Bronchial epithelial cell (primary cell): ENCODE measurements around the gene RUNX1. TPM values are rescaled to one million over a fixed set of nuclear protein-coding genes. Genes with fewer than 3 reads are reported as not detected.

Experiments used
- DNase-seq: peaks from one replicate; pipeline ENCODE4 v3.0.0-alpha.2; 2010; ENCODE audit warnings: low read depth
- FAIRE-seq: peaks from 2 replicates; lab custom pipeline; 2011; peaks lifted over from hg19 to GRCh38; lab: Jason Lieb, UNC
- H3K27me3 ChIP-seq: 2 replicates; pipeline ENCODE4 v1.5.1; 2011; ENCODE audit warnings: low read length; ENCODE audit not compliant: control insufficient read depth, insufficient read depth
- H3K36me3 ChIP-seq: 2 replicates; pipeline ENCODE4 v1.5.1; 2011; ENCODE audit warnings: low read length; ENCODE audit not compliant: control insufficient read depth, insufficient read depth
- H3K4me3 ChIP-seq: 2 replicates; pipeline ENCODE4 v1.5.1; 2011; ENCODE audit warnings: mild to moderate bottlenecking, low read depth, low read length, control low read depth
- CTCF ChIP-seq: IDR thresholded peaks from 2 replicates; pipeline ENCODE4 v1.5.1; 2011; ENCODE audit warnings: mild to moderate bottlenecking, moderate library complexity, low read length, control low read depth, inconsistent platforms; ENCODE audit not compliant: insufficient read depth, severe bottlenecking
- total RNA-seq: library from RNA; depleted of rRNA; stranded (reverse); fragments of >200 nt; gene quantifications from 2 replicates; pipeline ENCODE4 v1.2.1, GENCODE V29; 2014

RUNX1 gene
- total RNA-seq, 1 donor from 2014 or later, result 11.8 TPM

- Histone ChIP-seq H3K4me3 (no peak overlapping the region), H3K27me3 (no peaks in the 10 kb centered on the region), H3K36me3 (peaks cover 8% of the 10 kb centered on the region)
- FAIRE-seq (no peak), DNase-seq (no peak)
- TF ChIP-seq CTCF, result no peak
Measured at GRCh38 chr21:34790341-34790740, 258.8 kb downstream of the RUNX1 start.

- Histone ChIP-seq H3K4me3 (no peak overlapping the region), H3K27me3 (no peaks in the 10 kb centered on the region), H3K36me3 (peaks cover 8% of the 10 kb centered on the region)
- no peak for FAIRE-seq
- TF ChIP-seq CTCF, result no peak
- no peak for DNase-seq
Measured at GRCh38 chr21:34788879-34789278, 260.2 kb downstream of the RUNX1 start.

GRCh38 chr21:34783815-34784214 lies 265.3 kb downstream of the RUNX1 start:
- peak; percentile 77 for FAIRE-seq
- Histone ChIP-seq H3K4me3 (no peak overlapping the region), H3K27me3 (no peaks in the 10 kb centered on the region), H3K36me3 (no peaks in the 10 kb centered on the region)
- no peak for DNase-seq
- no peak for TF ChIP-seq CTCF

- DNase-seq, result no peak
- H3K27me3 ChIP-seq, result no peaks in the 10 kb centered on the region
- no peak for TF ChIP-seq CTCF
- H3K36me3 ChIP-seq, result no peaks in the 10 kb centered on the region
- no peak overlapping the region for H3K4me3 ChIP-seq
- peak; percentile 86 for FAIRE-seq
Measured at GRCh38 chr21:34782506-34783360, 266.4 kb downstream of the RUNX1 start.

- H3K4me3 ChIP-seq, result no peak overlapping the region
- FAIRE-seq, result no peak
- H3K27me3 ChIP-seq, result no peaks in the 10 kb centered on the region
- no peaks in the 10 kb centered on the region for H3K36me3 ChIP-seq
- DNase-seq, result no peak
- TF ChIP-seq CTCF, result no peak
Measured at GRCh38 chr21:34781526-34781925, 267.6 kb downstream of the RUNX1 start.
